HG03039 (cell line): Measurements from ENCODE around the gene PDHA2.
"Not testable (repeated sequence)": the region's sequence is repeated elsewhere in the genome, so short reads cannot be mapped to it uniquely, and the experiment has no call there.

Source experiments
- ATAC-seq: cut with Tn5 transposase; IDR thresholded peaks from one replicate; pipeline ENCODE4 v1.9.1; 2021; ENCODE audit warnings: mild to moderate bottlenecking, moderate library complexity; ENCODE audit not compliant: unreplicated experiment

PDHA2 gene

GRCh38 chr4:95839891-95840290 is at the start of gene PDHA2:
Gene PDHA2, plus strand, starts transcription at chr4:95840093. Its CDS starts 58 bp downstream, at chr4:95840151.
- no peak for ATAC-seq

GRCh38 chr4:95798003-95798402 is 41.9 kb upstream of the PDHA2 start:
- no peak for ATAC-seq

- ATAC-seq, result no peak
Measured at GRCh38 chr4:95798727-95799126, 41.2 kb upstream of the PDHA2 start.

- no peak for ATAC-seq
Measured at GRCh38 chr4:95821867-95822266, 18.0 kb upstream of the PDHA2 start.

DNA sequence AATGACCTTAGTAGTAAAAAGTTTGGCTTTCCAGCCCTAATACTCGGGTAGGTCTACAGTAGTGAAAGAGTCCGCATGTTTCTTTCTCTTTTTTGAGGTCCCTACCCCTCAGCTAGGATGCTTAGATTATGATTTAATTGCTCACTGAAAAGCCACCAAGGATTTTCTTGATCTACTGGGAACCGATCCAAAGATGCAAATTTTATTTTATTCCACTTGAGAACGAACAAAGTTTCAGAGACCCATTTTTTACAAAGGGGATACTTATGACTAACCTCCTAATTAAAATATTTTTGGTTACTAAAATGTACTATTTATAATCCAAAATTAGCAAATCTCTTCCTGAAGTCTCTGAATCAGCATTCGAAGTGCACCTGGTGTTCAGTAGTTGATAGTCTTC is 14.3 kb upstream of the PDHA2 start:
- no peak for ATAC-seq

GRCh38 chr4:95830651-95831050 is 9.2 kb upstream of the PDHA2 start:
- ATAC-seq, result no peak

DNA sequence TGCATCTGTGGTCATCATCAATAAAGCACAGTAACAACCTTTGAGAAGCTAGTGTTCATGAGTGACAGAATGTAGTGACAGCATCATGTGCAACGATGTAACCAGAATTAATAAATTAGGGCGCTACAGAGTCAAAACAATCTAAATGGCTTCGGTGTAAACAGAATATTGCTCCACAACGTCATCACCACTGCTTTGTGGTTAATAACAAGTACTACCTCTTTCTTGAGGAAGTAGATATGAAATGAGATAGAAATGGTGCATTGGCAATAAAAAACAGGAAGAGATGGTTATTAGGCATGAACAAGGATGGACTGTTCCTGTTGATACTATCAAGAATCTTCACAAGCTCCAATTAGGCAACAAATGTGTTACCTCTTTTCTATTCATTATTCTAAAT is 8.7 kb upstream of the PDHA2 start:
- ATAC-seq, result no peak

DNA sequence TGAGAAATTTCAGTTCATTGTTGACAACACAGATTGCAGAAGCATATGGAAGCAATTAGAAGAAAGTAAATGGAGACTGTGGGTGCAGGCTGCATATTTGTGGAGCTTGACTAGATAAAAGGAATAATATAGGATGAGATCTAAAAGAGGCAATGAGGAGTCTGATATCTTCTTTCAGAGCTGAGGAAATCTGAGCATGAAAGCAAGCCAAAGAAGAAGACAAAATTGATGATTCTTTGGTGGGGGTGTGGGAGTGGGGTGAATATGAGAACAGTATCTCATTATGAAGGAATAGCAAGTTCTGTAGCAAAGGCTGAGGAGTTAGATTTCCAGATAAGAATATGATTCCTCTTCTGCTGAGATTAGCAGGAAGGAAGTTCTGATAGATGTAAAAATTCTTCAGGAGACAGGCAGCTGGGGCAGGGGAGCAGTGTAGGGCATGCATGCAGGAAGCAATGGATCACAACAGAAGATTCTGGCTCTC is 6.1 kb upstream of the PDHA2 start:
- no peak for ATAC-seq

GRCh38 chr4:95835672-95836071 is 4.2 kb upstream of the PDHA2 start:
- ATAC-seq, result no peak

- ATAC-seq, result no peak
Measured at GRCh38 chr4:95838192-95838591, 1.7 kb upstream of the PDHA2 start.

DNA sequence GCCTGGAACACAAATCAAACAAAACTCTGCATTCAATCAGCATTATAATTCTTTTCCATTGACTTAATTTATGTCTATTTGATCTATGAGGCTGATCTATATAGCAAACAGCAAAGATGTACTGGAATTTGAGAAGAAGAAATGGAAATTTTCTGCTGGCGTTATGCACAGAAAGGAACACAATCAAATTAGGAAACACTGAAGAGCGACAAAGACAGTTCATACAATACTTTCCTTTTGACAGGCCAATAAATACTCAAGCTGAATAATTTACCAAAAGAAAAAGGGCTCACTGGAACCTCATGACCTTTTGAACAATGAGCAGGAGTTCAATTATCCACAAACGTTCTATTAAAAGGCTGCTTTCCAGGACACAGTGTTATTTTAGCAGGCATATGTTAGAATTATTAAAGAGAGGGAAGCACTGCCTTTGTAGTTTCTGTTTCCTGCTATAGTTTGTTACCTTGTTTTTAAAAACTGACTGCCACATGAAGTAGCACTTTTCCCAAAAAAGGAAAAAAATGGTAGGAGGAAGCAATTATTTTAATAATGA is 8.1 kb downstream of the PDHA2 start:
- ATAC-seq, result no peak

DNA sequence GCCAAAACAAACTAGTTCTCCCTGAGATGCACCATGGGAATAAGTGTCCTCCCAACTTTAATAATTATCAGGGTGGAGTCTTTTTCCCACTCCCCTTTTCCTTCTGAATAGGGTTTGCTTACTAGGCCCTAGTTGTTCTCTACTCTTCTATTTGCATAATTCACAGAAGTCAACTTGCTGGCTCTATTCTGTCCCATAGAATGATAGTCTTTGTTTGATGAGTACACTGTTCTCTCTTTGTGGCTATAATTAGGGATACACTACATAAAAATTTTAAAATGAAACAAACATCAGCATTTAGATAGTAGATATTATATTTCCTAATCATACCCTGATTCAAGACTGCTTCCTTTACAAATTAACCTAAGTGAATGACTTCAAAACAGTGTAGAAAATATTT is 10.3 kb downstream of the PDHA2 start:
- ATAC-seq, result no peak

DNA sequence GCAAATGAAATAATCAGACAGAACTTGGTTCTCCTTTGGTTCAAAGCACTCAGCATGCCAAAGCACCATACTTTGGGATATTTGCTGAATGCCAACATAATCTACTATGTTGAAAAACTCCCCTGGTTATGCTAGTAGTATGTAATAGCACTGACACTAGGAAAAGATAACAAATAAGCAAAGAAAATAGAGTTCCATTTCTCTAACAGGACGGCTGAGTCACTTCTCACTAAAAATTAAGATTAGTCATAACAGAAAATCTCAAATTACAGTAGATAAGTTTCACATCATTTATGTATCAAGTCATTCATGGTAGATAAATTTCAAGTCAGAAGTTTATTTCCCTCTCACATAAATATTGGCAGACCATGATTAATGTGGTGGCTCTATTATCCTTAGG is 17.9 kb downstream of the PDHA2 start:
- no peak for ATAC-seq

DNA sequence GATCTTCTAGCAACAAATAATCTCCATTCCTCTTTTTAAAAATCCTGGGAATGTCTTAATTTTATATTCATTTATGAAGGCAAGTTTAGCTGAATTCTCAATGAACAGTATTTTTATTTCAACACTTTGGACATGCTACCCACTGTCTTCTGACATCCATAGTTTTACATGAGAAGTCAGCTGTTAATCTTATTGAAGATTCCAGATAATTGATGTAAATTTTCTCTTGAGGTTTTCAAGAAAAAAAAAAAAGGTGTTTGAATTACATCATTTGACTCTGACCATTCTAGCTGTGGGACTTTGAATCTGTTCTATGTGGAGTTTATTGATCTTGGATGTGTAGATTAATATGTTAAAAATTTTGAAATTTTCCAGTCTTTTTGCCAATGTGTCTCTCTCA is 28.0 kb downstream of the PDHA2 start:
- ATAC-seq, result no peak

- not testable (repeated sequence) for ATAC-seq
Measured at GRCh38 chr4:95869414-95869813, 29.5 kb downstream of the PDHA2 start.

- no peak for ATAC-seq
Measured at GRCh38 chr4:95869961-95870500, 30.1 kb downstream of the PDHA2 start.

GRCh38 chr4:95877636-95878035 is 37.7 kb downstream of the PDHA2 start:
- no peak for ATAC-seq

DNA sequence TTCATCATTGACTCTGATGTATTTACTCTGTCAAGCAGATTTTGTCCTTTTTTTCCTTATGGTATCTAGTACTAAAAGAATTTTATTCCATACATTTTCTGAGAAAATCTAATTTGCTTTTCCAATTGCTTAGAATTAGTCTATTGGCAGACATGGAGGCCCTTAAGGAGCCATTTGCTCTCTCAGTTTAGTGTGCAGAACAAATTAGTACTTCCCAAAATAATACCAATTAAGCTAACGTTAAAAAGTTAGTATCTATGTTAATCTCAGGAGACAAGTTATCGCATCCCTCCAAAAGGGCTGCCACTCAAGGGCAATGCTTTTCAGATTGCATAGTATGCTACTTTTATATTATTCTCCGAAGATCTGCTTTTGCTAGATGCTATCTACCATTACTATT is 47.7 kb downstream of the PDHA2 start:
- no peak for ATAC-seq

- no peak for ATAC-seq
Measured at GRCh38 chr4:95889662-95890061, 49.8 kb downstream of the PDHA2 start.
